ENCODE data around the gene ZNF215.
"Not testable (repeated sequence)": the region's sequence is repeated elsewhere in the genome, so short reads cannot be mapped to it uniquely, and the experiment has no call there.

The ZNF215 gene

DNA sequence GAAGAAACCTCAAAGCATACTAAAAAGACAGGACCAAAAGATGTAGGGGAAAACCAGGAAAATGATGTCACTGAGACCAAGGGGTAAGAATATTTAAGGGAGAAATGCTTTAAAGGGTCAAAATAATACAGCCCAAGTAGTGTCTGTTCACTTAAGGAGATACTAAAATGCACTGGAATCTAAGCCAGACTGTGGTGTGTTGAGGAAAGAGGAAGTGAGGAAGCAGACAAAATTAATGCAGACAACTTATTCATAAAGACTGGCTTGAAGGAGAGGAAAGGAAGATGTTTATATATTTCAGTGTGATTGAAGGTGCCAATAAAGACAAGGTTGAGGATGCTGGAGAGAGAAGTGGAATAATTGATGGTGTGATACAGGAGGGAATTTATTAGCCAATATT lies 15.7 kb downstream of the ZNF215 start:
- no peak for DNase-seq

DNA sequence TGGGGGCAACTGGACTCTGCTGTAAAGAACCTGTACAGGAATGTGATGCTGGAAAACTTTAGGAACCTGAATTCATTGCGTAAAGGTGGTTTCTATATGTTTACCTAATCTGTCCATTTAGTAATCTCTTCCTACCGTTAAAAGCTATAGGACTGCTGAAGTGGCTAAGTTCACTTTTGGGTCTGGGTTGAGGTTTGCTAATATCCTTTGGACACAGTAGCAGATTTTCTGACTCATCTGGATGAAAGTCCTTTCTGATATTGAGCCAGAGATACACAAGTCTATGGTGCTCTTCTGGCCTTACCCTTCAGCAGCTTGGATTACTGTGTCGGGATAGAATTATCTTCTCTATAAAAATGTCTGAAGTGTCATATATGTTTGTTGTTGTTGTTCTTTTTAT lies 16.9 kb downstream of the ZNF215 start:
- no peak for DNase-seq

DNA sequence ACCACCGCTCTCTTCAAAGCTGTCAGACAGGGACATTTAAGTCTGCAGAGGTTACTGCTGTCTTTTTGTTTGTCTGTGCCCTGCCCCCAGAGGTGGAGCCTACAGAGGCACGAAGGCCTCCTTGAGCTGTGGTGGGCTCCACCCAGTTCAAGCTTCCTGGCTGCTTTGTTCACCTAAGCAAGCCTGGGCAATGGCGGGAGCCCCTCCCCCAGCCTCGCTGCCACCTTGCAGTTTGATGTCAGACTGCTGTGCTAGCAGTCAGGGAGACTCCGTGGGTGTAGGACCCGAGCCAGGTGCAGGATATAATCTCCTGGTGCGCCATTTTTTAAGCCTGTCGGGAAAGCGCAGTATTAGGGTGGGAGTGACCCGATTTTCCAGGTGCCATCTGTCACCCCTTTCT lies 28.0 kb downstream of the ZNF215 start:
- not testable (repeated sequence) for DNase-seq

GRCh38 chr11:6962141-6962540 lies 35.9 kb downstream of the ZNF215 start:
- no peak for DNase-seq

- DNase-seq = peak; percentile 23
Measured at GRCh38 chr11:6962673-6963072, 36.4 kb downstream of the ZNF215 start.

- DNase-seq = peak; percentile 60
Measured at GRCh38 chr11:6968816-6969215, 42.6 kb downstream of the ZNF215 start.

DNA sequence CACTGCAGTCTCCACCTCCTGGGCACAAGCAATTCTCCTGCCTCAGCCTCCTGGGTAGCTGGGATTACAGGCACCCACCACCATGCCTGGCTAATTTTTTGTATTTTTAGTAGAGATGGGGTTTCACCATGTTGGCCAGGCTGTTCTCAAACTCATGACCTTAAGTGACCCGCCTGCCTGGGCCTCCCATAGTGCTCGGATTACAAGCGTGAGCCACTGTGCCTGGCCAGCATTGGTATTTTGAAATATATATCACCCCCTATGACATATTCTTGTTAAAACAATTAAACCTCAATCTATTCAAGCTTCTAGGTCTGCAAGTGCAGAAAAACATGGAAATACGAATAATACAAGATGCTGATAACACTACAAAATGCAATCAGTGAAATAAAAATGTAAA lies 43.6 kb downstream of the ZNF215 start:
- DNase-seq = peak; percentile 31

- no peak for DNase-seq
Measured at GRCh38 chr11:6979365-6979764, 53.1 kb downstream of the ZNF215 start.

- DNase-seq = no peak
Measured at GRCh38 chr11:6986487-6986886, 60.3 kb downstream of the ZNF215 start.

DNA sequence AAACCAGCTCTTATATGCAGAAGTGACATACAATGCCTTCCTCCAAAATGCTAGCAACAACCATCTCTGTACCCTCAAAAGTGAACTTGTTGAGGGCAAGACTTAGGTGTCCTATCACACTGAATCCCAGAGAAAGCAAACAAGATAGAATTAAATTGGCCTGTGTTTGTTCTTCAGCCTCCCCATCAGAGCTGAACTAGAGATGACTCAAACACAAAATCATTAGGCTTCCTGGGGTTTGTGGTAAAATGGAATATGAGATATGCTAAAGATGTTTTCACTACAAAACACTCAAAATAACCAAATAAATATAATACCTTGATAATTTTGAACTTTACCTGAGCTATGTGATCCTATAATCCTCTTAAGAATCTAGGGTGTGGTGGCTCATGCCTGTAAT lies 62.3 kb downstream of the ZNF215 start:
- no peak for DNase-seq

GRCh38 chr11:6991227-6991626 lies 65.0 kb downstream of the ZNF215 start:
- no peak for DNase-seq

- peak; percentile 58 for DNase-seq
Measured at GRCh38 chr11:6992026-6992425, 65.8 kb downstream of the ZNF215 start.

- DNase-seq = peak; percentile 93
Measured at GRCh38 chr11:6992457-6993417, 66.5 kb downstream of the ZNF215 start.

DNA sequence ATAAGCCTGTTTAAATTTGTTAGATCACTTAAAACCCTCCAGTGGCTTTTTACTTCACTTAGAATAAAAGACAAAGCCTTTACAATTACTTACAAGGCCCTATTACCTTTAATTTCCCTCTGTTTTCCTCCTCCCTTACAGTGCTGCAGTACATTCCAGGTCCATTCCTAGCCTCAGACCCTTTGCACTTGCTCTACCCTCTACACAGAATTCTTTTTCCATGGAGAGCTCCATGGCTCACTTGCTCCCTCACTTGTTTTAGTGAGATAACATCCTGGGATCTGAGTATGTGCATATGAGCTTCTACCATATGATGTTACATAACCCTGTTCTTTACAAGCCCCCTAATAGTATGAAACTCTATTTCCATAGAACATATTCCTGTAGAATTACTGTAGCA lies 69.5 kb downstream of the ZNF215 start:
- DNase-seq = no peak

DNA sequence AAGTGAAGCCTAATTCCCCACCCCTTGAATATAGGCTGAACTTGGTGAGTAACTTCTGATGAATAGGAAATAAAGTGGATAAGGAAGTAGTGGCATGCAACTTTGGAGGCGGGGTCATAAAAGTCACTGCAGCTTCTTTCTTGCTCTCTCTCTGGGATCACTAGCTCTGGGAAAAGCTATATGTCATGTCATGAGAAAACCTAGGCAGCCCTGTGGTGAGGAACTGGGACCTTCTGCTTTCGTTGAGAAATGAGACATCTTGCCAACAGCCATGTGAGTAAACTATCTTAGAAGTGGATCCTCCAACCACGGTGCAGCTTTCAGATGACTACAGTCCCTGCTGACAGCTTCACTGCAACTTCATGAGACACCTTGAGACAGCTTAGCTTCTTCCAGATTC lies 78.3 kb downstream of the ZNF215 start:
- DNase-seq = peak; percentile 75

Data from fibroblast of skin of abdomen (primary cell).